Measurements from ENCODE around the gene KCNQ1.

DNA sequence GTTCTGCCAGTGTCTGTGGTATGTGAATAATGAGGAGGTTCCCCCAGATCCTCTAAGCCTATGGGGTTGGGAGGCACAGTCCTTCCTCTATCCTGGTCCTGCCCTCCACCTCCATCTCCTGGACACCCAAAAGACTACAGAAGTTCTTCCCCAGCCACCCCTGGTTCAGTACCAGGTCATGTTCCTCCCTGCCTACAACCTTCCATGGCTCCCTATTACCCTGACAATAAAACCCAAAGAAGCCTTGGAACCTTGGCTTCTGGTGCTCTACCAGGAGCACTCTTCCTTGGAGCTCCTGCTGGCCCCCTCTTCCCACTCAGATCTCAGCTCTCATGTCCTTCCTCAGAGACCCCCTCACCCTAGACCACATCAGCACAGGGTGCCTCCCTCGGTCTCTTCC, 13.4 kb upstream of the KCNQ1 start:
- TF ChIP-seq, protein P1, sequence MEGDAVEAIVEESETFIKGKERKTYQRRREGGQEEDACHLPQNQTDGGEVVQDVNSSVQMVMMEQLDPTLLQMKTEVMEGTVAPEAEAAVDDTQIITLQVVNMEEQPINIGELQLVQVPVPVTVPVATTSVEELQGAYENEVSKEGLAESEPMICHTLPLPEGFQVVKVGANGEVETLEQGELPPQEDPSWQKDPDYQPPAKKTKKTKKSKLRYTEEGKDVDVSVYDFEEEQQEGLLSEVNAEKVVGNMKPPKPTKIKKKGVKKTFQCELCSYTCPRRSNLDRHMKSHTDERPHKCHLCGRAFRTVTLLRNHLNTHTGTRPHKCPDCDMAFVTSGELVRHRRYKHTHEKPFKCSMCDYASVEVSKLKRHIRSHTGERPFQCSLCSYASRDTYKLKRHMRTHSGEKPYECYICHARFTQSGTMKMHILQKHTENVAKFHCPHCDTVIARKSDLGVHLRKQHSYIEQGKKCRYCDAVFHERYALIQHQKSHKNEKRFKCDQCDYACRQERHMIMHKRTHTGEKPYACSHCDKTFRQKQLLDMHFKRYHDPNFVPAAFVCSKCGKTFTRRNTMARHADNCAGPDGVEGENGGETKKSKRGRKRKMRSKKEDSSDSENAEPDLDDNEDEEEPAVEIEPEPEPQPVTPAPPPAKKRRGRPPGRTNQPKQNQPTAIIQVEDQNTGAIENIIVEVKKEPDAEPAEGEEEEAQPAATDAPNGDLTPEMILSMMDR (IDR thresholded peaks at IDR 0.05): no peak
- TF ChIP-seq POLR2A (IDR thresholded peaks at IDR 0.05): no peak
